Stimulated activated CD4-positive, alpha-beta T cell treated with anti-CD3 and anti-CD28 coated beads, TNF-alpha, amount 100 ng/mL, for 4 hours (primary cell): ENCODE results near the gene VPS37B.
"Not testable (repeated sequence)": the region's sequence is repeated elsewhere in the genome, so short reads cannot be mapped to it uniquely, and the experiment has no call there.

Experiments
- DNase-seq, 3 experiments: peaks; one replicate each; pipeline ENCODE4 v3.0.0-alpha.2; 2020; ENCODE audit warnings: low read depth in 3 of 3

The VPS37B gene

GRCh38 chr12:122882908-122883558, 12.9 kb downstream of the VPS37B start:
- no peak for DNase-seq

GRCh38 chr12:122880668-122881067, 15.3 kb downstream of the VPS37B start:
- no peak for DNase-seq

- no peak for DNase-seq
Observed at GRCh38 chr12:122880155-122880667, 15.7 kb downstream of the VPS37B start.

GRCh38 chr12:122878780-122879612, 16.9 kb downstream of the VPS37B start:
- DNase-seq: no peak

GRCh38 chr12:122876731-122877130, 19.2 kb downstream of the VPS37B start:
- DNase-seq: no peak

GRCh38 chr12:122876281-122876680, 19.6 kb downstream of the VPS37B start:
- DNase-seq: not testable (repeated sequence)

- DNase-seq: no peak
Observed at GRCh38 chr12:122875590-122876220, 20.2 kb downstream of the VPS37B start.

GRCh38 chr12:122874081-122874480, 21.8 kb downstream of the VPS37B start:
- peak in 2 of 3 experiments; percentile 32 to 40 for DNase-seq

GRCh38 chr12:122873540-122873939, 22.4 kb downstream of the VPS37B start:
- DNase-seq: no peak

- DNase-seq: no peak
Observed at GRCh38 chr12:122872815-122873361, 23.0 kb downstream of the VPS37B start.

- DNase-seq: no peak
Observed at GRCh38 chr12:122871851-122872780, 23.8 kb downstream of the VPS37B start.

- no peak for DNase-seq
Observed at GRCh38 chr12:122870867-122871664, 24.9 kb downstream of the VPS37B start.

- DNase-seq: no peak
Observed at GRCh38 chr12:122870163-122870842, 25.6 kb downstream of the VPS37B start.

- no peak for DNase-seq
Observed at GRCh38 chr12:122869207-122869973, 26.5 kb downstream of the VPS37B start.

- no peak for DNase-seq
Observed at GRCh38 chr12:122868471-122869177, 27.3 kb downstream of the VPS37B start.

- DNase-seq: no peak
Observed at GRCh38 chr12:122867691-122868461, 28.0 kb downstream of the VPS37B start.

- DNase-seq: no peak
Observed at GRCh38 chr12:122866950-122867607, 28.8 kb downstream of the VPS37B start.
